NT2/D1 (cell line): ENCODE results near the gene SLC22A12.

Experiments
- SUZ12 ChIP-seq: IDR thresholded peaks from 2 replicates; pipeline ENCODE4 v1.6.1; 2011; ENCODE audit not compliant: insufficient read length, insufficient read depth; ENCODE audit errors: extremely low read depth
- ZNF274 ChIP-seq: IDR thresholded peaks from 2 replicates; pipeline ENCODE4 v1.6.1; 2011; ENCODE audit warnings: mild to moderate bottlenecking, low read depth, low read length

DNA sequence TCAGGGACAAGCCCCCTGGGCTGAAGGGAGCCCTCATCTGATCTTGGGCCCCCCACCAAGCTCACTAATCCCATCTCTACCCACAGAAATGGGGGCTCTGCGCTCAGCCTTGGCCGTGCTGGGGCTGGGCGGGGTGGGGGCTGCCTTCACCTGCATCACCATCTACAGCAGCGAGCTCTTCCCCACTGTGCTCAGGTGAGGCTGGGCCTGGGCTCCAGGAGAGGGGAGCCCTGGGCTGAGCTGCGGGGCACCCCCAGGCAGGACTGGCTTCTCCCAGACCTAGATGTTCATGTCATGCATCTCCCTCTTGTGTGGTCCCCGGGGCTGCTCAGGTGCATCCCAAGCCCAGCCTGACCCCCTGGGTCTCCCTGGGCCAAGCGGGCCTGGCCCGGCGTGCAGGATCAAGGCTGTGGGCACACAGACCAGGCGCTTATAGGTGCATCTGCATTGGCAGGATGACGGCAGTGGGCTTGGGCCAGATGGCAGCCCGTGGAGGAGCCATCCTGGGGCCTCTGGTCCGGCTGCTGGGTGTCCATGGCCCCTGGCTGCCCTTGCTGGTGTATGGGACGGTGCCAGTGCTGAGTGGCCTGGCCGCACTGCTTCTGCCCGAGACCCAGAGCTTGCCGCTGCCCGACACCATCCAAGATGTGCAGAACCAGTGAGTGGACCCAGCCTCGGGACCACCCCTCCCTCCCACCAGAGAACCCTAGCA lies 9.4 kb downstream of the SLC22A12 start:
- TF ChIP-seq SUZ12 = no peak
- TF ChIP-seq ZNF274 = no peak
